Kidney capillary endothelial cell (primary cell): ENCODE measurements around the gene RNPEPL1.
"Not testable (repeated sequence)": the region's sequence is repeated elsewhere in the genome, so short reads cannot be mapped to it uniquely, and the experiment has no call there.

Experiments
- DNase-seq: peaks from one replicate; pipeline ENCODE4 v3.0.0-alpha.2; 2018; ENCODE audit warnings: low spot score

Gene RNPEPL1, protein sequence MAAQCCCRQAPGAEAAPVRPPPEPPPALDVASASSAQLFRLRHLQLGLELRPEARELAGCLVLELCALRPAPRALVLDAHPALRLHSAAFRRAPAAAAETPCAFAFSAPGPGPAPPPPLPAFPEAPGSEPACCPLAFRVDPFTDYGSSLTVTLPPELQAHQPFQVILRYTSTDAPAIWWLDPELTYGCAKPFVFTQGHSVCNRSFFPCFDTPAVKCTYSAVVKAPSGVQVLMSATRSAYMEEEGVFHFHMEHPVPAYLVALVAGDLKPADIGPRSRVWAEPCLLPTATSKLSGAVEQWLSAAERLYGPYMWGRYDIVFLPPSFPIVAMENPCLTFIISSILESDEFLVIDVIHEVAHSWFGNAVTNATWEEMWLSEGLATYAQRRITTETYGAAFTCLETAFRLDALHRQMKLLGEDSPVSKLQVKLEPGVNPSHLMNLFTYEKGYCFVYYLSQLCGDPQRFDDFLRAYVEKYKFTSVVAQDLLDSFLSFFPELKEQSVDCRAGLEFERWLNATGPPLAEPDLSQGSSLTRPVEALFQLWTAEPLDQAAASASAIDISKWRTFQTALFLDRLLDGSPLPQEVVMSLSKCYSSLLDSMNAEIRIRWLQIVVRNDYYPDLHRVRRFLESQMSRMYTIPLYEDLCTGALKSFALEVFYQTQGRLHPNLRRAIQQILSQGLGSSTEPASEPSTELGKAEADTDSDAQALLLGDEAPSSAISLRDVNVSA

DNA sequence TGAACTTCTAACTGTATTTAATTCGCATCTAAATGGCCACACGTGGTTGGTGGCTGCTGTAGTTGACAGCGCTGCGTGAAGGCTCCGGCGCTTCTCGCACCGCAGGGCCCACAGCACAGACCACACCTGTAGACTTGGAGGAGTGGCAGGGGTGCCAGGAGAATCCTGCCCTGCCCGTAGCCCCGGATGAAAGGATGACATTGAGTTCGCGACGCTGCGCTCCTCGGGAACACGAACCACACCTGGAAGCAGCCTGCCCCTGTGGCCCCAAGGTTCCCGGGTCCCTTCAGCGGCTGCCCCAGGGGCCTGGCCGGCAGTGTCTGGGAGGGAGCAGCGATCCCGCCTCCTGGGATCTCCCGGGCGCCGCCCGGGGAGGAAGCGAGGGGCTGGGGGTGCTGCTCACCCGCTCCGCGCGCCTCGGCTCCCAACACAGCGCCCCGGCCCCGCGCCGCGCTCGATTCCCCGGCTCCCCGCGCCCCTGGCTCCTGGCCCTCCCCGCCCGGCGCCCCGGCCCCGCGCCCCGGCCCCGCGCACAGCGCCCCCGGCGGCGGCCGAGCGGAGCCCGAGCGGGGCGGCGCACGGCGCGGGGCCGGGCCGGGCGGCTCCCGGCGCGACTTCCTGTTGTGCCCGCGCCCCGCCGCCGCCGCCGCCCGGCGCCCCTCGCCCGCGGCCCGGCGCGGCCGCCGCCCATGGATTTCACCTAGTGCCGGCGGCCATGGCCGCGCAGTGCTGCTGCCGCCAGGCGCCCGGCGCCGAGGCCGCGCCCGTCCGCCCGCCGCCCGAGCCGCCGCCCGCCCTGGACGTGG is at the start of gene RNPEPL1:
Gene RNPEPL1 (plus strand): TSS at position 613 of the 806 bp plus-strand sequence. CDS start 103 bp downstream, at position 716.
- DNase-seq = no peak

DNA sequence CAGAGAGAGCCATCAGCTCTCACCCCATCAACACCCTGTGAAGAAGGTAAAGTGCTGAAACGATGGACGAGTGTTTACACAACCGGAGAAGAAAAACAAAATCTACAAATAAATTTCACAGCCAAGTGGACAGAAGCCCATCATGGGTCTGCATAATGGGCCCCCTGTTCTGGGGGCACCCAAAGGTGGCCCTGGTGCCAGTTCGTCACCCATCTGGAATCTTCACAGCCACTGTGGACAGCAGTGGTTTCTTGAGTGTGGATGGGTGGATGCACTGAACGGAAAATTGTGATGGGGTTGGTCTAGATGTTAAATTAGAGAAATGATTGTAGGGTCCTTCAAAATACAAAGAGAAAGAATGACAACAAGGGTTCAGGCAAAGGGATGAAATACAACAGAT is 49.3 kb upstream of the RNPEPL1 start:
- DNase-seq = no peak

DNA sequence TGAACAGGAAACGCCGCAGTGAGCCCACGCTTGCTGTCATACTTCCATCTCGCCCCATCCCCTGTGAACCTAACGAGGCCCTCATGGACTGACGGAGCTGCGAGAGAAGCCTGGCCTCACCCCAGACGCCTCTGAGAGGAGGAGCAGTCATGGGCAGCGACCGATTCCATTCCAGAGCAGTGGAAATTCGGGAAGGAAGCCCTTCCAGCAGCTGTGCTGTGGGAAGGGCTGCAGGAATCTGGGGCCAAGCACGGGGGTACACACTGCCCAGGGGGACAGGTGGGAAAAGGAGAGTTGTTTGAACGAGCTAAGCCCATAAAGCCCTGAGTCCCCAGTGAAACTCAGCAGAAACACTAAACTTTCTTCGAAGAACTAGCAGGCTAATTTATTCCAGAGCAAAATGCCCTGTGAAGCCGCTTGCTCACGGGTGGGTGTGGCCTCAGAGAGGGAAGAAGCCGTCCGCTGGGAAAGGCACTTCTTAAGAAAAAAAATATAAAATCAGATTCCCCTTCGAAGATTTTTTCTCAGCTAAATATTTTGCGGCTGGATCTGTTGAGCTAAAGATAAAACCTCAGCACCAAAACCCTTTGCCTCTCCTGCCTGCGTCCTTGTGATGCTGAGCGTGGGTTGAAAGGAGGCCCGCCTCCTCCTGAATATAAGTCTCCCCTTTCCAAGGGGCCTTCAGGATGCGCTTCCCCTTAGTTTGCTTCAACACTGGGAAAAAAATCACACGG is 48.7 kb upstream of the RNPEPL1 start:
- DNase-seq = no peak

DNA sequence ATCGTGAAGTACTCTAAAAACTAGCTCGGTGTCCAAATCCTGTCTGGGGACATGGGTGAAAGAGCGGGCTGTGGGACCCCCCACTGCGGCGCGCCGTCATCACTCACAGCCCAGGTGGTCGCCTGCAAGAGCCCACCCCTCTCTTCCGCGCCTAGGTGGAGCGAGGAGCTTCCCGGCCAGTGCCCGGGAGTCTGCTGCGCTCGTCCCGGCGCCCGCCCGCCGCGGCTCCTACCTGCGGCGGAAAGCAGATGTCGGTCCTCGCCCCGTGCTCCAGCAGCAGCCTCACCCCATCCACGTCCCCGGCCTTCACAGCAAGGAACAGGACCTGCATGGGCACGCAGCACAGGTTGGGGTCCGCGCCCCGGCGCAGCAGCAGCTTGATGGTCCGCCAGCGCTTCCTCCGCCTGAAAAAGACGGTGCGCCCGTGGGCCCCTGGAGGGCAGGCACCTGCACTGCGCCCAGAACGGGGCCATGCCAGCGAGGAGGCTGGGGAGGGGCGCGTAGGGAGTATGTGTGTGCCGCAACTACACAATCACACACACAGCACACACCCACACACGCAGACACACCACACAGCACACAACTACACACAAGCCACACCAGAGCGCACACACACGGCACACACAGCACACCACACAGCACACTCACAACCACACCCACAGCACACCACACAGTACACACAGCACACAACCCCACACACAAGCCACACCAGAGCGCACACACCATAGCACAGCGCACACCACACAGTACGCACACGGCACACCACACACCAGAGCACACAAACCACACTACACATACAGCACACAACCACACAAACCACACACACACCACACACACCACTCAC is 47.9 kb upstream of the RNPEPL1 start:
- no peak for DNase-seq

DNA sequence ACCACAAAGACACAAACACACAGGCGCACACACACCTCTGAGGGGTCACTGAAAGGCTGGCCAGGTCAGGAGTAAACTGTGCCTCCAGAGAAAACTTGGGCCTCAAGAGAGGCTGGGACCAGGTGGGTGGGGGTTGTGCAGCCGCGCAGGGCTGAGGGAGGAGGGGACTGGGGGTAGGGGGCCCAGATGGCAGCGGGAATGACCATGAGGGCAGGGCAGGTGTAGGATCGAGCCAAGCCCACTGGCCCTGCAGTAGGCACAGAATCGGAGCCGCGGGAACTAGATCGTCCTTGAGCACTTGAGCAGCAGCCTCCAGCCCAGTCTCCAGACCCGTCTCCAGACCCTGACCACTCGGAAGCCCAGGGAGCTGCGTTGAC is 47.3 kb upstream of the RNPEPL1 start:
- no peak for DNase-seq

DNA sequence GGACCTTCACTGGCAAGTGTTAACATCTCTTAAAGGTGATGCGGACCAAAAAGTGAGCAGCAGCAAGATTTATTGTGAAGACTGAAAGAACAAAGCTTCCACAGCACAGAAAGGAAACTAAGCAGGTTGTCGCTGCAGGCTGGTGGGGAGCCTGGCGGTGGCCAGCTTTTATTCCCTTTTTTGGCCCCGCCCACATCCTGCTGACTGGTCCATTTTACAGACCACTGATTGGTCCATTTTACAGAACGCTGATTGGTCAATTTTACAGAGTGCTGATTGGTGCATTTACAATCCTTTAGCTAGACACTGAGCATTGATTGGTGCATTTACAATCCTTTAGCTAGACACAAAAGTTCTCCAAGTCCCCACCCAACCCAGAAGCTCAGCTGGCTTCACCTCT is 46.4 kb upstream of the RNPEPL1 start:
- DNase-seq = not testable (repeated sequence)

DNA sequence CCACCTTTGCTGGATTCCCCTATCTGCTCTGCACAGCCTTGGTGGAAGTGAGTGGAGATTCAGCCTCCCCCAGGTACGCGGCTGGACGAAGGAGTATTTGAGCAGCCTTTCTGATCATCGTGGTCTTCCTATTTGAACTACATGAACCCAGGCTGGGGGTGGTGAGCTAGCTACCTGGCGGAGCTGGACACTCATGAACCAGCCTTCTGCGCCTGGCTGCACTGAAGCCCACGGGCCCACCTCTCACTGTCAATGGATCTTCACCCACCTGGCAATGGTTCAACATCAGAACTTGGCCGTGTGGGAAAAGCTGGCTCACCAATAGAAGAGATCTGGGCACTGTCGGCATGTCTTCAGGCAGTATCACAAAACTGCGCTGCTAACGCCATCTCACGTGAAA is 45.9 kb upstream of the RNPEPL1 start:
- DNase-seq = no peak

DNA sequence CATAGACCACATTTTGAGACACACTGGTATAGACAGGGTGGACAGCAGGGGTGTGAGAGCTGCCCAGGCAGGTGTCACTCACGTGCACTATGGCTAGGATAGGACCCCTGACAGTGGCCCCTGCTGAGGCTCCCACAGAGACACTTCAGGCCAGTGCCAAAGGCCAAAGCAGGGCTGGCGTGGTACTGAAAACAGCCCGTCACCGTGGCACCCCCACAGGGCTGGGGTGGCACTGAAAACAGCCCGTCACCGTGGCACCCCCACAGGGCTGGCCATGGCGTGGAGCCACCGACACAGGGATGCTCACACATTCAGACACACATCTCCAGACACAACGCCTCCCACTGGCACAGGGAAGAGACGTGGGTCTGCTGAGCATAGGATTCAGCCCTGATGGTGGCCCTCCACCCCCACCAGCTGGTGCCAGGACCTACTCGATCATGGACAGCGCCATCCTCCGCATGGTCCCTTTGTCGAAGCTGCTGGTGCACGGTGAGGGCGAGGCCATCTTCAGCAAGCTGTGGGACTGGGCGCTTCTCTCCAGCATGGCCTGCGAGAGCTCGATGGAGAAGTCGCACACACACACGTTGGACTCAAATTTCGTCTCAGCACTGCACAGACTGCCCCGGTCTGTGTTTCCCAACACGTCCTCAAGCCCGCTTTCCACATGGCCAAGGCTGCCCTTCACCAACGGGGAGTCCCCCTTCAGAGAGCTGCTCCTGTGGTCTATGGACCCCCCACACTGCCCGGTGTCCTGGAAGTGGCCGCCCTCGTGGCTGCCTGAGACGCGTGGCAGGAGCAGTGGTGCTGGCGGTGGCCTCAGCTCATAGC is 44.6 kb upstream of the RNPEPL1 start:
- no peak for DNase-seq

DNA sequence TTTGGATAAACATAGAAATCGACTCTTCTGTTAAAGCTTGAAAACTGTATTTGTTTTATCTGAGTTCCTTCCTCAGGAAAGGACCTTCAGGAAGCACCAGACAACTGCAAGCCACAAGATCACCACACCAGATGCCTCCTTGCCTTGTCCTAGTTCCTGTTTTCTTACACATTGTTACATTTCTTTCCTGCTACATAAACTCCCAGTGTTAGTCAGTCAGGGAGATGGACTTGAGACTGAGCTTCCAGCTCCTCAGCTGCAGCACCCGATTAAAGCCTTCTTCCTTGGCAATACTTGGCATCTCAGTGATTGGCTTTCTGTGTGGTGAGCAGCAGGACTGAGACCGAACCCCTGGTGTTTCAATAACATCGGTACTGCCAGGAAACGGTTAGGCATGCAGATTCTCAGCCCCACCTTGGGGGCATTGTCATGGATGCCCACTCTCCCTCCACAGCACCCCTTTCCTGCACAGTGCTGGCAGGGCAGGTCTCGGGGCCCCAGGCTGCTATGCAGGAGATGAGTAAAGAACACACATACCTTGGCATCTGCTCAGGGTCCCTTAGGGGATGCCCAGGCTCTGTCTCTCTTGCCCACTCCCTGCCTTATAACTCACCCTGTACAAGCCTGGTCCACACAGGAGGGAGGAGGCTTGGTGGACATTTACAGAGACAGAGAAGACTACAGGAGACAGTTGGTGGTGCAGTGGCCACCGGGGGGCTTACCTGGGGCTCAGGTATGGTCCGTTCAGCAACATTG is 43.1 kb upstream of the RNPEPL1 start:
- no peak for DNase-seq

DNA sequence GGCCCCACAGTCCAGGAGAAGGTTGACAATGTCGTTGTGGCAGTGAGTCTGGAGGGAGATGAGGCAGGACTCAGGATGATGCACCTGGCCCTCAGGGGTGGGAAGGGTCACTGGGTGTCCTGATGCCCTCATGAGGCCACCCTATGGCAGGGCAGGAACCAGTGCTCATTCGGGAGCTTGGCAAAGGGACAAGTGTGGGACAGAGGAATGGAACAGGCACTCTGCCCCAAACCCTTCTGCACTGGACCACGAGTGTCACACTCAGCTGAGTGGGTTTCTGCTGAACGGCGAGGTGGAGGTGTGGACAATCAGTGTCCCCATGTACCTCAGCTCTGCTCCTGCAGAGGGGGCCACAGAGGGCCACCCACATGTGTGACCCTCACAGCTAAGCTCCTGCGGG is 42.5 kb upstream of the RNPEPL1 start:
- DNase-seq = no peak

DNA sequence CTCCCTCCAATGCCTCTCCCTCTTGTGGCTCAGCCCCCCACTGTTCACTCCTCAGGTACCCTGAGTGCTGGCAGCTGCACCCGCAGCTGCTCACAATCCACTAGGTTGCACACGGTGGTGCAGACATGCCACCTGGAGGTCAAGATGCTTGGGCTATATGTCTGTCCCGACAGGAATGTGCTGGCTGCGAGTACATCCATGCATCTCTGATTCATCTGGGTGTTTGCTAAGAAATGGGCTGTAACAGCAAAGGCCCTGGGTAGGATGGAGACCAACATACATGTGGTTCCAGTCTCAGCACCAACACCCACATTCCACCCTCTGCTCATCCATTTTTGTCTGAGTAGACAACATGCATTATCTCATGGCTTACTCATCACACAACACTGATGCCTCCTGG is 41.8 kb upstream of the RNPEPL1 start:
- no peak for DNase-seq

DNA sequence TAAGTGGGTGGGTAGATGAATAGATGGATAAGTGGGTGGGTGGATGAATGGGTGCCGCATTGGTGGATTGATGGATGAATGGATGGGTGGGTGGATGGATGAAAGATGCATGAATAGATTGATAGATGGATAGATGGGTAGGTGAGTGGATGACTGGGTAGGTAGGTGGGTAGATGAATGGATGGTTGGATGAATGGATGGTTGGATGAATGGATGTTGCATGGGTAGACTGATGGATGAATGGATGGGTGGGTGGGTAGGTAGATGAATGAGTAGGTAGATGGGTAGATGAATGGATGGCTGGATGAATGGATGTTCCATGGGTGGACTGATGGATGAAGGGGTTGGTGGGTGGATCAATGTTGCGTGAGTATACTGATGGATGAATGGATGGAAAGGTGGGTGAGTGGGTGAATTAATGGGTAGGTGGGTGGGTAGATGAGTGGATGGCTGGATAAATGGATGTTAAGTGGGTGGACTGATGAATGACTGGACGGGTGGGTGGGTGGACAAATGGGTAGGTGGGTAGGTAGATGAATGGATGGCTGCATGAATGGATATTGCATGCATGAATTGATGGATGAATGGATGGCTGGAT is 41.0 kb upstream of the RNPEPL1 start:
- no peak for DNase-seq

DNA sequence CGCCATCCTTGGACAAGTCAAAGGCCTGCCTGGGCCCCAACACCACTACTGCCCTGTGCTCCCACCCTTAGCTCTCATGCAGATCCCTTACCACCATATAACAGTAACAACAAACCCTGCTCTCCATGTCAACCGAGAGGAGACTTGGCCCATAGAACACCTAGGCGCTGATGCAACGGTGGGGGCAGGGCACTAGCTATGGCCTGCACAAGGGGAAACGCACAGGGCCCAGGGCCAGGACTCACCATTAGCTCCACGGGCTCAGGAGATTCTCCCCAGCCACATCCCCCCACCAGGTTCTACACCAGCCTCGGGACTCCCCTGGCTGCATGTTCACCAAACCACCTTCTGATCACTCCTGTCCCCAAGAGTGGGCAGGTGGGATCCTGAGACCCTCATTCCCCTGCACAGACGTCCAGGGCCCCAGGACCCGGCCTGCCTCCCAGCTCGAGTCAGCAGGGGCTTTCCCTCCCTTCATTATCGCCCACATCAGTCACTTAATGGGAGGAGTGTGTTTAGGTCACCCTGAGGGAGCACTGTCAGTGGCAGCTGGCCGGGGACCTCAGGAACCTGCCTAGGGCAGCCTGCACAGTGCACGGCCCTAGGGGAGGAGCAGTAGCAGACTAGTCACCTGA is 39.8 kb upstream of the RNPEPL1 start:
- no peak for DNase-seq

DNA sequence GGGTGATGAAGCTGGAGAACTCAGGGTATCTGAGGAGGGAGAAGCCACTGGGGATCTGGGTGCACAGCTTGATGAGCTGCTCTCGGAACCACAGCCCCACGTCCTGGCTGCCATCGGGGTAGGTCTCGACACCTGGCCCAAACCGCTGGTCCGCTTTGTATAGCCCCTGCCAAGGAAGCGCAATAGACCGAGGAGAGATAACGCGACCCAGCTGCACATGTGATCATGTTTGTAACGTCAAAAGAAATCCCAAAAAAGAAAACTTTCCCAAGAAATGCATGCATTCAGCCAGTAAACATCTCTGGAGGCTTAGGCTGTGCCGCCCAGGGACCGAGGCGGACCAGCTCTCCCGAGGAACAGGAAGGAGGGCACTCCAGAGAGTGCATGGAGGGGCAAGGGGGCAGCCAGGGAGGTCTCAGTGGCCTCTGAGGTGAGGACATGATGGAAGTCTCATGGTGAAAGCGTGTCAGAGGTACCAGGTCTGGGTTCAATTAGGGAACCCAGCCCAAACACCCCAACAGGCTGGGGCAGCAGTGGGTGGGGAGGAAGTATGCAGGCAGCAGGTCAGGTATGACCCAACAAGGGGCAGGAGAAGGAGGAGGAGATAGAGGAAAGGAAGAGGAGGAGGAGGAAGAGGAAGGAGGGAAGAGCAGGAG is 38.8 kb upstream of the RNPEPL1 start:
- DNase-seq = no peak

DNA sequence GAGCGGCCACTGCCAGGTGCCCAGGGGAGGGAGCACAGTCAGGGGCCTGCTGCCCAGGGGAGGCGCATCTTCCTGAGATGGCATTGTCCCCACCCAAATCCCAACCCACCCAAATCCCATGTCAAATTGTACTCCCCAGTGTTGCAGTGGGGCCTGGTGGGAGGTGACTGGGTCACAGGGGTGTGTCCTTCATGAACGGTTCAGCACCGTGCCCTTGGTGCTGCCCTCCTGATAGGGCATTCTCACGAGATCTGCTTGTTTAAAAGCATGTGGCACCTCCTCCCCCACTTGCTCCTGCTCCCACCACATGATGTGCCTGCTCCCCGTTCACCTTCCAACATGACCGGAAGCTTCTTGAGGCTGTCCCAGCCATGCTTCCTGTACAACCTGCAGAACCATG is 38.1 kb upstream of the RNPEPL1 start:
- no peak for DNase-seq

DNA sequence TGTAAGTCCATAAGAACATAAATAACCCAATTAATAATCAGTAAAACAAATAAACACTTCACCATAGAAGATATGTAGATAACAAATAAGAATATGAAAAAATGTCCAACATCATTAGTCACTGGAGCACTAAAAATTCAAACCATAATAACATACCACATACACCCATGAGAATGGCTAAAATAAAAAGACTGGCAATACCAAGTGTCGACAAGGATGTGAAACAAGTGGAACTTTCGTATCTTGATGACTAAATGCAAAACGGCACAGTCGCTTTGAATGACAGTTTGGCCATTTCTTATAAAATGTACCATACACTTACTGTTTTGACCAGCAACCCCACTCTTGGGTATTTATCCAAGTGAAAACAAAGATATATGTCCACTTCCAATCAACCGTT is 37.2 kb upstream of the RNPEPL1 start:
- no peak for DNase-seq

DNA sequence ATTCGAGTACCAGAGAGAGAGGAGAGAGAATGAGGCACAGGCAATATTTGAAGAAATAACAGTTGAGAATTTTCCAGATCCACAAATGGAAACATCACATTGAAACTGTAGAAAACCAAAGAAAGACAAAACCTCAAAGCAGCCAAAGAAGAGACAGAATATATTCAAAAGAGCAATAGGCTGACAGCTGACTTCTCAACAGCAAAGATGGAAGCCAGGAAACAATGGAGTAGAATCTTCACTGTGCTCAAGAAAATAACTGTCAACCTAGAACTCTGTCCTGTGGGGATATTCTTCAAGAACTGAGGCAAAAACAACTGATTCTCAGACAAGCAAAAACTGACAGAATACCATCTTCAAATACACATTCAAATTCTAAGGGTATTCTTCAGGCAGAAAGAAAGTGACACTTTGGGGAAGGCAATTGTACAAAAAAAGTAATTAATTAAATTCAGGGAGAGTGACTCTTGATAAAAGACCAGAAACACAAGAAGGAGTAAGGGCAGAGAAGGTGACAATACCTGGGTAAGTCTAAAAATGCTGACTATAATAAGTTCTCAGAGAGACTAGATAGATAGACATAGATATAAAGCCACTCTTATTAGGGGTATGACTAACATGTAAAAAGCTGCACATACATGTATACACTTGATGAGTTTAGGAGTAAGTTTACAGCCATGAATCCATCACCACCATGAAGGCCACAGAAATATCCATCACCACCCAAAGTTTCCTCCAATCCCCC is 36.1 kb upstream of the RNPEPL1 start:
- DNase-seq = no peak
